Head of caudate nucleus (tissue), 42 donors: Measurements from ENCODE around the gene SLC20A1.
"Not testable (repeated sequence)": the region's sequence is repeated elsewhere in the genome, so short reads cannot be mapped to it uniquely, and the experiment has no call there.

Experiments
- DNase-seq, 42 donors: peaks; one replicate each; pipeline versions ENCODE4 v3.0.0 to v3.0.0-alpha.2; 2020 to 2021; ENCODE audit warnings: mixed read lengths in 7 of 42
- intact Hi-C: fragments of 100-400 bp; cut with DNase I; formaldehyde crosslinking; loops from one replicate; pipeline ENCODE4 v1.15.0; 2022

SLC20A1 gene, protein sequence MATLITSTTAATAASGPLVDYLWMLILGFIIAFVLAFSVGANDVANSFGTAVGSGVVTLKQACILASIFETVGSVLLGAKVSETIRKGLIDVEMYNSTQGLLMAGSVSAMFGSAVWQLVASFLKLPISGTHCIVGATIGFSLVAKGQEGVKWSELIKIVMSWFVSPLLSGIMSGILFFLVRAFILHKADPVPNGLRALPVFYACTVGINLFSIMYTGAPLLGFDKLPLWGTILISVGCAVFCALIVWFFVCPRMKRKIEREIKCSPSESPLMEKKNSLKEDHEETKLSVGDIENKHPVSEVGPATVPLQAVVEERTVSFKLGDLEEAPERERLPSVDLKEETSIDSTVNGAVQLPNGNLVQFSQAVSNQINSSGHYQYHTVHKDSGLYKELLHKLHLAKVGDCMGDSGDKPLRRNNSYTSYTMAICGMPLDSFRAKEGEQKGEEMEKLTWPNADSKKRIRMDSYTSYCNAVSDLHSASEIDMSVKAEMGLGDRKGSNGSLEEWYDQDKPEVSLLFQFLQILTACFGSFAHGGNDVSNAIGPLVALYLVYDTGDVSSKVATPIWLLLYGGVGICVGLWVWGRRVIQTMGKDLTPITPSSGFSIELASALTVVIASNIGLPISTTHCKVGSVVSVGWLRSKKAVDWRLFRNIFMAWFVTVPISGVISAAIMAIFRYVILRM

DNA sequence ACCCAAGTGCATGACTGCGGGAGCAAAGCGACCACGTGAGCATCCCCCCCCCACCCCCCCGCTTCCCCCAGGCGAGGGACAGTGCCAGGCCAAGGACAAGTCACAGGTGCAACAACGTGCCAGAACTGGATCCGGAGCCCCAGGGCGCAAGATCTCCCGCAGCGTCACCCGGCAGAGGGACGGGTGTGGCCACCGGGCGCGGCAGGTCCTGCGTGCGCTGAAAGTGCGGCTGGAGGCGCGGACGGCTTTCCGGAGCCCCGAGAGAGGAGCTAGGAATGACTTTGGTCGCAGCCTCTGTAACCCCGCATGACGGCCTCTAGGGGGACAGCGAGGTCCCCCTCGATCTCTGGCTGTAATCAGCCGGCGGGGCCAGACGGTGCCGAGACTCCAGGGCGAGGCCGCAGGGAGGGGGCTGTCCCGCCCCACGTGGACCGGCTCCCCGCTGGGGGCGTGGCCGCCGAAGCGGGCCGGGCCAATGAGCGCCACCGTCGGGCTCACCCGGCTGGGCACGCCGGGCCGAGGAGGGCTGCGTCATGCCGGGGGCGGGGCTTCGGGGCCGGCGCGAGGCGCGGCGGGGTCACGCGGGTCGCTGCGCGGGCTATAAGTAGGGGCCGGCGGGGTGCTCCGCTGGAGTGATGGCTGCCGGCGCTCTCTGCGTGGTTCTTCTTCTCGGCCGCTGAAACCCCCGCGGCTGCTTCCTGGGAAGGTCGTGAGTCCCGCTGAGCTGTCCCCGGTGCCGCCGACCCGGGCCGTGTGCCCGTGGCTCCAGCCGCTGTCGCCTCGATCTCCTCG is at the start of gene SLC20A1:
Gene SLC20A1 (plus strand): TSS at position 630 of the 792 bp plus-strand sequence. CDS start 890 bp downstream, outside the sequence.
- intact Hi-C loops = loop anchor here (5.0 to 10.0 kb wide), 3 partner anchors 82 to 391 kb away; partner anchors contain the start of genes TTL and ZC3H8
- peak; percentile 90 to 100 (median 99) for DNase-seq

DNA sequence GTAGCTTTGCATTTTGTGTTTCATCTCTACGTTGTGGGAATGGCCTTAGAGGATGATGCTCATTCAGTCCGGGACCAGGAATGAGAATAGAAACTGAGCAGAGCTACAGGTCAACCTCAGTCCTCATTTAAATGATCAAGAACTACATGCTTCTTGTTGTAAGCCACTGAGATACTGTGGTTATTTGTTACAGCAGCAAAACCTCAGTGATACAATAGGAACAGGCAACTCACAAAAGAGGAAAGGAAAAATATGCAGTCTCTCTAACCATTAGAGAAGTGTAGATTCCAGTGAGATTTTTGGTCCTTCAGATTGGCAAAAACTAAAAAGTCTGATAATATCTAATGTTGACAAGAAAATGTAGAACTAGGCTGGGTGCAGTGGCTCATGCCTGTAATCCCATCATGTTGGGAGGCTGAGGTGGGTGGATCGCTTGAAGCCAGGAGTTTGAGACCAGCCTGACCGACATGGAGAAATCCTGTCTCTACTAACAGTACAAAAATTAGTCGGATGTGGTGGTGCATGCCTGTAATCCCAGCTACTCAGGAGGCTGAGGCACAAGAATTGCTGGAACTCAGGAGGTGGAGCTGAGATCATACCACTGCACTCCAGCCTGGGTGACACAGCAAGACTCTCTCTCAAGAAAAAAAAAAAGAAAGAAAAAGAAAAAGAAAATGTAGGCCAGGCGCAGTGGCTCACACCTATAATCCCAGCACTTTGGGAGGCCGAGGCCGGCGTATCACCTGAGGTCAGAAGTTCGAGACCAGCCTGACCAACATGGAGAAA is 48.0 kb upstream of the SLC20A1 start:
- intact Hi-C loops = no loop called here
- no peak for DNase-seq

DNA sequence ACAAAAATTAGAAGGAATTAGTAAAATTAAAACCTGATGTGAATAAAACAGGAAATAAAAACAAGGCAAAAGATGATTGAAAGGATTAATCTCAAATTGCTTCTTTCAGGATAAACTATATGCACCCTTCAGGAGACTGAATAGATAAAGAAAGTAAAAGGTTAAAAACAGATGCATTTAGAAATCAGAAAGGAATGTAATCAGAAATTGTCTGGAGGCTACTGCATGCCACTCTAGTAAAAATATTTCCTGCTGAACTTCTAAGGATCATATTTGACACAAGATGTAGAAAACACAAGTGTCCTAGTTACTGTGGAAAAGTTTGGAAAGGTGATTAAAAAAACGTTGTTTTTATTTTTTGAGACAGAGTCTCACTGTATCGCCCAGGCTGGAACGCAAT is 45.1 kb upstream of the SLC20A1 start:
- DNase-seq = no peak
- intact Hi-C loops = no loop called here

DNA sequence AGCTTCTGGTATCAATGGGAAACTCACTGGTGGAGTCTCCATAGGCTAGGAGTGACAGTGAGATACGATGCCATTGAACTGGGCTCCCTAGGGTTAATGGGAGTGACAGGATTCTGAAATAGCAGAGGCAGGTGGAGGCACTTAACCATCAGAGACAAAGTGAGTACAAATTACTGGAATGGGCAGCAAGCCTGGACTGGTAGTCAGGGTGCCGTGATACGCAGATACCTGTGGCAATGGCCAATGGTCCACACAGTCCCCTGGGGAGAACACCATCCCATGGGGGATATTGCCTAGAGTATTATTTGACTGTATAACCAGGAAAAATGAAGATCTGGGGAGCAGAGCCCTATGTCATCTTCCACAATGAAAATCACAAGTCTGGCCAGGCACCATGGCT is 44.0 kb upstream of the SLC20A1 start:
- intact Hi-C loops = no loop called here
- DNase-seq = peak in 2 of 42 donors; percentile 4

DNA sequence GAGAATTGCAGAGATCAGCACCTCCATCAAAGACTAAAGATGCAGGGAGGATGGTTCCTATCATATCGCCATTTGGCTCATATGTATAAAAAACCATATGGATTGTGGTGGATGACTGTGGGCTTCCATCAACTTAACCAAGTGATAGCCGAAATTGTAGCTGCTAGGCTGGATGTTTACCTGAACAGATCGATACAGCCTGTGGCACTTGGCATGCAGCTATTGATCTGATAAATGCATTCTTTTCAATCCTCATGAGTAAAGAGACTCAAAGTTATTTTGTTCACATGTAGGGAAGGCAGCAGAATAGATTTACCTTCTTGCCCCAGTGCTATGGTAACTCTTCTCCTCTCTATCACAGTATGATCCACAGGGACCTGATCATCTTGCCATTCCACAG is 42.8 kb upstream of the SLC20A1 start:
- intact Hi-C loops = no loop called here
- DNase-seq = no peak

DNA sequence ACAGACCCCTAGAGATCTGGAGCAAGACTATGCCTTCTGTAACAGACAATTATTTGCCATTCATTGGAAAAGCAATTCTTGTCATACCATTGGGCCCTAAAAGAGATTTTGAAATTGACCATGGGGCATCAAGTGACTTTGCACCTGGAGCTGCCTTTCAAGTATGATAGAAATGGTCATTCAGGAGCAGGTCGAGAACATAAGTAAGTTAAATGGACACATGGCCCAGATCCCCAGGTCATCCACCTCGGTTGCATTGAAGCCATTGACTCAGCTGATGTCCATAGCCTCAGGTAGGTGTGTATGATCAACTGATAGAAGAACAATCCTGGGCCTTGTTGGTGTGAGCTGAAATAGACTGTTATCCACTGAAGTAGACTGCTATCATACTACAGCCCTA is 42.0 kb upstream of the SLC20A1 start:
- intact Hi-C loops = no loop called here
- no peak for DNase-seq

DNA sequence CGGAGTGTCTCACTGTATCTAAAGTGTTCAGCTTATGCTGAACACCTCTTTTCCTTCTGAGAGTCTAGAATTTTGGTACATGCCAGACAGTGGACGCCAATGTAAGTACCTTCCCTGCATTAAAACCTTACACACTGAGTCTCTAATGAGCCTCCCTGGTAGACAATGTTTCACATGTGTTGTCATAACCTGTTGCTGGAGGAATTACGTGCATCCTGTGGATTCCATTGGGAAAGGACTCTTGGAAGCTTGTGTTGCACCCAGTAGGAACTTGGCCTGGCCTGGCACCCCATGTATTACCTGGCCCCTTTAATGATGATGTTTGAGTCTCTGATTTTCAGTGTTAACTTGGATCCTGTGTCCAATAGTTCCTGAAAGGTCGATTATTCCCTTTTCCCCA is 40.8 kb upstream of the SLC20A1 start:
- DNase-seq = no peak
- intact Hi-C loops = no loop called here

DNA sequence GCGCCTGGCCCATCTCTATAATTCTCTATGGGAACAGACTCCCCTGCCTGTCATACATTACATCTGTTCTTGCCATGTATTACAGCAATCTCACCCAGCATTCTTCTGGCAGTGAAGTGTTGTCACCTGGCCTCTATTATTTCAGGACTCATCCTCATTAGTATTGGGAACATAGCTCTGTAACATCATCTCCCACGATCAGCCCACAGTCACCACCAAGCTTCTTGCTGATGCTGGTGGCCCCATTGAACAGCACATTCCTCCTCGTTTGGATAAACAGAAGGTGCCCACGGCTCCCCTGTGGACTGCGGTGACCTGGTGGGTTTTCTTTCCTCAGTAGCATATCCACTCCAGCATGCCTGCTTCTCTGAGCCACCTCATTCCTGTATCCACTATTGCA is 39.8 kb upstream of the SLC20A1 start:
- intact Hi-C loops = no loop called here
- DNase-seq = peak in 26 of 42 donors; percentile 15 to 80 (median 41)

DNA sequence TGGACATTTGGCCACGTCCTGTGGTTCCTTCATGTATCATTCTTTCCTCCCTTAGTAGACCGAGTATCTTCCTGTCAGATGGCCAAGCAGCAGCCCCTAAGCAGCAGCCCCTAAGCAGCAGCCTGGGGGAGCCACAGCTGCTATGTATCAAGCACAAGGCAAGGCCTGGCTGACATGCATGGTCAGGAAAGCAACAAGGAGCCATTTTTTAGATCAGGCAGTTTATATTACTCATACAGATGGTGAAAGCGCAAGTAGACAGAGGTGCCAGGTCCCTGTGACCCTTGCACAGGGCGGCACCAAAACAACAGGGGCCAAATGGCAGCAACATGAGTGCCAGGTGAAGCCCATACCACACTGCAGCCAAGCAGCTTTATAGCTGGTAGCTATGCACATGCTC is 39.2 kb upstream of the SLC20A1 start:
- intact Hi-C loops = no loop called here
- DNase-seq = peak in 2 of 42 donors; percentile 26 to 32

DNA sequence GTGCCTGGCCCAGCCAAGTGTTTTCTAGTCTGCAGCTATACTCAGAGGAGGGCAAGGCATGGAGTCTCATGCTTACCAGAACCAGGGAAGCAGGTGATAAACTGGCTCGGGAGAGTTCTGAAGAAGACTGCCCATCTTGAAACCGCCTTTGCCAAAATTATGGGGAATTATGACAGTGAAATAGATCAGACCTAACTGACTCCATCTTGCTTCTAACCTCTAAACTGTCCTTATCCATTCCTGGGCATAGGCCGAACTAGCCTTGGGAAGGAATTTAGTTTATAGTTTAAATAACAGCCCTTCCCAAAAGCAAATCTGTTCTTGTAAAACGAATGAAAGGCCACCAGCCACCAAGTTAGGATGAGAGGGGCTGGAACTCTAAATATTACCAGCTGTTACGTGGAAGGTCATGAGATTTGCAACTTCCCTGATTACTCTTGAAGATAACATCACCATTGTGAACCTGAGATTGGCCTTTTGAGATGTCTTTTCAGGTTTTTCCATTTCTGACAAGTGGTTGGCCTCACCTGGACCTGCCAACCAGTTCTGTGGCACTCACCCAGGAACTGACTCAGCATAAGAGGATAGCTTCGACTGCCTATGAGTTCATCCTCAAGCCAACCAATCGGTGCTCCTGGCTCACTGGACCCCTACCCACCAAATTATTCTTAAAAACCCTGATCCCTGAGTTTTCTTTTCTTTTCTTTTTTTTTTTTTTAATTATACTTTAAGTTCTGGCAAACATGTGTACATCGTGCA is 37.9 kb upstream of the SLC20A1 start:
- DNase-seq = peak in 2 of 42 donors; percentile 4 to 7
- intact Hi-C loops = no loop called here

DNA sequence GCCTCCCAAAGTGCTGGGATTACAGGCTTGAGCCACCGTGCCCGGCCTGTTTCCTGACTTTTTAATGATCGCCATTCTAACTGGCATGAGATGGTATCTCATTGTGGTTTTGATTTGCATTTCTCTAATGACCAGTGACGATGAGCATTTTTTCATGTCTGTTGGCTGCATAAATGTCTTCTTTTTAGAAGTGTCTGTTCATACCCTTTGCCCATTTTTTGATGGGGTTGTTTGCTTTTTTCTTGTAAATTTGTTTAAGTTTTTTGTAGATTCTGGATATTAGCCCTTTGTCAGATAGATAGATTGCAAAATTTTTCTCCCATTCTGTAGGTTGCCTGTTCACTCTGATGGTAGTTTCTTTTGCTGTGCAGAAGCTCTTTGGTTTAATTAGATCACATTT is 36.4 kb upstream of the SLC20A1 start:
- DNase-seq, intact Hi-C loops: not testable (repeated sequence)

DNA sequence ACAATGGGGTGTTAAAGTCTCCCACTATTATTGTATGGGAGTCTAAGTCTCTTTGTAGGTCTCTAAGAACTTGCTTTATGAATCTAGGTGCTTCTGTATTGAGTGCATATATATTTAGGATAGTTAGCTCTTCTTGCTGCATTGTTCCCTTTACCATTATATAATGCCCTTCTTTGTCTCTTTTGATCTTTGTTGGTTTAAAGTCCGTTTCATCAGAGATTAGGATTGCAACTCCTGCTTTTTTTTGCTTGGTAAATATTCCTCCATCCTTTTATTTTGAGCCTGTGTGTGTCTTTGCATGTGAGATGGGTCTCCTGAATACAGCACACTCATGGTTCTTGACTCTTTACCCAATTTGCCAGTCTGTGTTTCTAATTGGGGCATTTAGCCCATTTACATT is 33.5 kb upstream of the SLC20A1 start:
- intact Hi-C loops, DNase-seq: not testable (repeated sequence)

DNA sequence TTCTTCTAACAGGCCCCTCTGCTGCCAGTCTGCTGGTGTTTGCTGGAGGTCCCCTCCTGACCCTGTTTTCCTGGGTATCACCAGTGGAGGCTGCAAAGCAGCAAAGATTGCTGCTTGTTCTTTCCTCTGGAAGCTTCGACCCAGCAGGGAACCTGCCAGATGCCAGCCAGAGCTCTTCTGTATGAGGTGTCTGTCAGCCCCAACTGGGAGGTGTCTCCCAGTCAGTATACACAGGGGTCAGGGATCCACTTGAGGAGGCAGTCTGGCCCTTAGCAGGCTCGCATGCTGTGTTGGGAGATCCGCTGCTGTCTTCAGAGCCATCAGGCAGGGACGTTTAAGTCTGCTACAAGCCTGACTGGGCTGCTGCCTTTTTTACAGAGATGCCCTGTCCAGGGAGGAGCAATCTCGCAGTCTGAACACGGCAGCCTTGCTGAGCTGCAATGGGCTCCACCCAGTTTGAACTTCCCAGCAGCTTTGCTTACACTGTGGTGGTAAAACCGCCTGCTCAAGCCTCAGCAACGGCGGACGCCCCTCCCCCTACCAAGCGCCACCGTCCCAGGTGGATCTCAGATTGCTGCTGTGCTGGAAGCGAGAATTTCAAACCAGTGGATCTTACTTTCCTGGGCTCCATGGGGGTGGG is 31.4 kb upstream of the SLC20A1 start:
- intact Hi-C loops = no loop called here
- peak in 2 of 42 donors; percentile 21 to 25 for DNase-seq

DNA sequence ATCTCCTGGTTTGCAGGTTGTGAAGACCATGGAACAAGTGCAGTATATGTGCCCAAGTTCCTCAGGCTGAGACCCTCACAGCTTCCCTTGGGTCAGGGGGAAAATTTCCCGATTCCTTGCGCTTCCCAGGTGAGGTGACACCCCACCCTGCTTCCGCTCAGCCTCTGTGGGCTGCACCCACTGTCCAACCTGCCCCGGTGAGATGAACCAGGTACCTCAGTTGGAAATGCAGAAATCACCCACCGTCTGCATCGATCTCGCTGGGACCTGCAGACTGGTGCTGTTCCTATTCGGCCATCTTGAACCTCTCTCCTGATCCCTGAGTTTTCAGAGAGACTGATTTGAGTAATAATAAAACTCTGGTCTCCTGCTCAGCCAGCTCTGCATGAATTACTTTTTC is 30.7 kb upstream of the SLC20A1 start:
- intact Hi-C loops = no loop called here
- DNase-seq = peak in 2 of 42 donors; percentile 10 to 11

DNA sequence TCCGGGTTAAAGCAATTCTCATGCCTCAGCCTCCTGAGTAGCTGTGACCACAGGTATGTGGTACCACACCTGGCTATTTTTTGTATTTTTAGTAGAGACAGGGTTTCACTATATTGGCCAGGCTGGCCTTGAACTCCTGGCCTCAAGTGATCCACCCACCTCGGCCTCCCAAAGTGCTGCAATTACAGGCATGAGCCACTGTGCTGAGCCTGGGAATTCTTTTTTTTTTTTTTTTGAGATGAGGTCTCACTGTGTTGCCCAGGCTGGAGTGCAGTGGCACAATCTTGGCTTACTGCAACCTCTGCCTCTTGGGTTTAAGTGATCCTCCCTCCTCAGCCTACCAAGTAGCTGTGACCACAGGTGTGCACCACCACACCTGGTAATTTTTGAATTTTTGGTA is 29.9 kb upstream of the SLC20A1 start:
- DNase-seq = peak in 1 of 42 donors; percentile 2
- intact Hi-C loops = not testable (repeated sequence)

DNA sequence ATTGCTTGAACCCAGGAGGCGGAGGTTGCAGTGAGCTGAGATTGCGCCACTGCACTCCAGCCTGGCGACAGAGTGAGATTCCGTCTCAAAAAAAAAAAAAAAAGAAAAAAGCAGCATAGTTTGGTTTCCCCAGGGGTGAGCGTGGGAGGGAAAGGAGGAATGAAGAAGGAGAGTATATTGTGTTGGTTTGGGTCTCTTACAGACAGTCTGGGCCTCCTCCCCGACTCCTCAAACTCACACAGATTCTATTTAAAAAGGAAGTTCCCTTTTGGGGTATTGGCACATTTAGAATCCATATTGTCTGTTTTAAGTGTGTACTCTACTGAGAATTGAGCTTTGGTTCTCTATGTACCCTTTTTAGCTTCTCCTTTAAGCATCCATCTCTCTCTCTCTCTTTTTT is 27.4 kb upstream of the SLC20A1 start:
- intact Hi-C loops = no loop called here
- peak in 2 of 42 donors; percentile 1 to 2 for DNase-seq

DNA sequence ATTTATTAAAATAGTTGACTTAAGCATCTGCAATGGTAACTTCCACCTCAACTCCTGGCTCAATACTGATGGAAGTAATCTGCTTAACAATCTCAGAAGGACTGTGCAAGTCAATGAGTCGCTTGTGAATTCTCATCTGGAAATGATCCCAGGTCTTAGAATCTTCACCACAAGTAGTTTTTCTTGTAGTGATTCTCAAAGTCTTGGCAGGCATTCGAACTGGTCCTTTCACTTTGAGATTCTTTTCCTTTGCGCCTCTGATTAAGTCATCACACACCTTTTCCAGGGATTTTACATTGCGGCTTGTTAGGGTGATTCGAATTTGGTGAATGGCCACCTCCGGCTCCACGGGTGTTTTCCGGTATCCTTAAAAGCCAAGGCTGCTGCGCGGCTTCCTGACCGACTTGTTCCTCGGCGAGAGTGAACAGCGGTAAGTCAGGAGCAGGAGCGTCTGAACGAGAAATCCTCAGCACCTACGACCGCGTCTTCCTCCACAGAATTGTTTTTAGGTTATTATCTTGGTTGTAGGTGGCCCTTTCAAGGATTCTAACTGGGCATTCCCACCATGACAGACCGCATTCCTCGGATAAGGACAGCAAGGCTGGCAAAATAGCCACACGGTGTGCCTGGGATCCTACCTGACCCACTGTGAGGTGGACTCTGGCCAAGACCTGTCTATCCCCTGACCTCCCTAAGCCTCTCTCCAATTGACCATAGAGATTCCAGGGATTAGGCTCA is 23.8 kb upstream of the SLC20A1 start:
- DNase-seq = peak in 3 of 42 donors; percentile 3 to 15 (median 8)
- intact Hi-C loops = loop anchor here (10.0 kb wide), 1 partner anchor 103 kb away; the partner anchor contains the start of gene NT5DC4
